ENCODE data around the gene CDC42BPA. TPM values are rescaled to one million over a fixed set of nuclear protein-coding genes. Genes with fewer than 3 reads are reported as not detected.

The CDC42BPA gene
- total and polyA plus RNA-seq, 2 of the 8 experiments (the other 6 are each of a cell fraction or from before 2014, with no cell fraction given): 7.1 to 28.5 TPM

DNA sequence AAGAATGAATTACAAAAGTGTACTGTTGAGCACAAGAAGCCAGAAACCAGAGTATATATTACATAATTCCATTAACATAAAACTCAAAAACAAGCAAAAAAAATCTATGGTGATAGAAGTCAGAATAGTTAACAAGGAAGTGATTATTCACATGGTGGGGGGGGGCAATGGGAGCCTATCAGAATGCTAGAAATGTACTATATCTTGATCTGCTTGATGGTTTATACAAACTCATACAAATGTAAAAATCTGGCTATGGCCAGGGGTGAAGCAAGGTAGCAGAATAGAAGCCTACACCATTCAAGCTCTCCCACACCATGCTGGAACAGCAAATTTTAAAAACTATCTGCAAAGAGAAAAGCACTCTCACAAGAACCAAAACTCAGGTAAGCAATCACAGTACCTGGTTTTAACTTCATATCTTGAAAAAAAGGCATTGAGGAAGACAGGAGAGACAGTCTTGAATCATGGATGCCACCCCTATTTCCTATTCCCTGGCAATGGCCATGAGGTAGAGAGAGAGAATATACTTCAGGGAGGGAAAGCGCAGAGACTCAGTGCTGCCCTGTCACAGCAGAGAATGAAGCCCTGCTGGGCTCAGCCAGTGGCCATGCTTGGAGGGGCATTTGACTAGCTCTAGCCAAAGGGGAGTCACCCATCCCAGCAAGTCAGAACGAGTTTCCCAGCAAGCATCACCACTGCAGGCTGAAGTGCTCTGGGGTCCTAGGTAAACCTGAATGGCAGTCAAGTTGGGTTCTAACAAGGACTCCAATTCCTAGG is 73.8 kb downstream of the CDC42BPA start (continued):
- TF ChIP-seq, protein P1, sequence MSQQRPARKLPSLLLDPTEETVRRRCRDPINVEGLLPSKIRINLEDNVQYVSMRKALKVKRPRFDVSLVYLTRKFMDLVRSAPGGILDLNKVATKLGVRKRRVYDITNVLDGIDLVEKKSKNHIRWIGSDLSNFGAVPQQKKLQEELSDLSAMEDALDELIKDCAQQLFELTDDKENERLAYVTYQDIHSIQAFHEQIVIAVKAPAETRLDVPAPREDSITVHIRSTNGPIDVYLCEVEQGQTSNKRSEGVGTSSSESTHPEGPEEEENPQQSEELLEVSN (IDR thresholded peaks at IDR 0.05): no peak
- TF ChIP-seq TAF7 (optimal IDR thresholded peaks at IDR 0.05; ENCODE audit: borderline replicate concordance, low read depth, low read length) (no peak), CEBPB (IDR thresholded peaks at IDR 0.05; ENCODE audit: low read depth, low read length) (no peak), SRF (IDR thresholded peaks at IDR 0.05; ENCODE audit: low read depth, low read length) (no peak), YY1 (IDR thresholded peaks at IDR 0.05; ENCODE audit: low read depth, low read length) (no peak), GABPA (IDR thresholded peaks at IDR 0.05; ENCODE audit: borderline replicate concordance, insufficient read depth, low read length) (no peak), SIX5 (IDR thresholded peaks at IDR 0.05; ENCODE audit: low read depth, low read length) (no peak)
- TF ChIP-seq, protein P2, sequence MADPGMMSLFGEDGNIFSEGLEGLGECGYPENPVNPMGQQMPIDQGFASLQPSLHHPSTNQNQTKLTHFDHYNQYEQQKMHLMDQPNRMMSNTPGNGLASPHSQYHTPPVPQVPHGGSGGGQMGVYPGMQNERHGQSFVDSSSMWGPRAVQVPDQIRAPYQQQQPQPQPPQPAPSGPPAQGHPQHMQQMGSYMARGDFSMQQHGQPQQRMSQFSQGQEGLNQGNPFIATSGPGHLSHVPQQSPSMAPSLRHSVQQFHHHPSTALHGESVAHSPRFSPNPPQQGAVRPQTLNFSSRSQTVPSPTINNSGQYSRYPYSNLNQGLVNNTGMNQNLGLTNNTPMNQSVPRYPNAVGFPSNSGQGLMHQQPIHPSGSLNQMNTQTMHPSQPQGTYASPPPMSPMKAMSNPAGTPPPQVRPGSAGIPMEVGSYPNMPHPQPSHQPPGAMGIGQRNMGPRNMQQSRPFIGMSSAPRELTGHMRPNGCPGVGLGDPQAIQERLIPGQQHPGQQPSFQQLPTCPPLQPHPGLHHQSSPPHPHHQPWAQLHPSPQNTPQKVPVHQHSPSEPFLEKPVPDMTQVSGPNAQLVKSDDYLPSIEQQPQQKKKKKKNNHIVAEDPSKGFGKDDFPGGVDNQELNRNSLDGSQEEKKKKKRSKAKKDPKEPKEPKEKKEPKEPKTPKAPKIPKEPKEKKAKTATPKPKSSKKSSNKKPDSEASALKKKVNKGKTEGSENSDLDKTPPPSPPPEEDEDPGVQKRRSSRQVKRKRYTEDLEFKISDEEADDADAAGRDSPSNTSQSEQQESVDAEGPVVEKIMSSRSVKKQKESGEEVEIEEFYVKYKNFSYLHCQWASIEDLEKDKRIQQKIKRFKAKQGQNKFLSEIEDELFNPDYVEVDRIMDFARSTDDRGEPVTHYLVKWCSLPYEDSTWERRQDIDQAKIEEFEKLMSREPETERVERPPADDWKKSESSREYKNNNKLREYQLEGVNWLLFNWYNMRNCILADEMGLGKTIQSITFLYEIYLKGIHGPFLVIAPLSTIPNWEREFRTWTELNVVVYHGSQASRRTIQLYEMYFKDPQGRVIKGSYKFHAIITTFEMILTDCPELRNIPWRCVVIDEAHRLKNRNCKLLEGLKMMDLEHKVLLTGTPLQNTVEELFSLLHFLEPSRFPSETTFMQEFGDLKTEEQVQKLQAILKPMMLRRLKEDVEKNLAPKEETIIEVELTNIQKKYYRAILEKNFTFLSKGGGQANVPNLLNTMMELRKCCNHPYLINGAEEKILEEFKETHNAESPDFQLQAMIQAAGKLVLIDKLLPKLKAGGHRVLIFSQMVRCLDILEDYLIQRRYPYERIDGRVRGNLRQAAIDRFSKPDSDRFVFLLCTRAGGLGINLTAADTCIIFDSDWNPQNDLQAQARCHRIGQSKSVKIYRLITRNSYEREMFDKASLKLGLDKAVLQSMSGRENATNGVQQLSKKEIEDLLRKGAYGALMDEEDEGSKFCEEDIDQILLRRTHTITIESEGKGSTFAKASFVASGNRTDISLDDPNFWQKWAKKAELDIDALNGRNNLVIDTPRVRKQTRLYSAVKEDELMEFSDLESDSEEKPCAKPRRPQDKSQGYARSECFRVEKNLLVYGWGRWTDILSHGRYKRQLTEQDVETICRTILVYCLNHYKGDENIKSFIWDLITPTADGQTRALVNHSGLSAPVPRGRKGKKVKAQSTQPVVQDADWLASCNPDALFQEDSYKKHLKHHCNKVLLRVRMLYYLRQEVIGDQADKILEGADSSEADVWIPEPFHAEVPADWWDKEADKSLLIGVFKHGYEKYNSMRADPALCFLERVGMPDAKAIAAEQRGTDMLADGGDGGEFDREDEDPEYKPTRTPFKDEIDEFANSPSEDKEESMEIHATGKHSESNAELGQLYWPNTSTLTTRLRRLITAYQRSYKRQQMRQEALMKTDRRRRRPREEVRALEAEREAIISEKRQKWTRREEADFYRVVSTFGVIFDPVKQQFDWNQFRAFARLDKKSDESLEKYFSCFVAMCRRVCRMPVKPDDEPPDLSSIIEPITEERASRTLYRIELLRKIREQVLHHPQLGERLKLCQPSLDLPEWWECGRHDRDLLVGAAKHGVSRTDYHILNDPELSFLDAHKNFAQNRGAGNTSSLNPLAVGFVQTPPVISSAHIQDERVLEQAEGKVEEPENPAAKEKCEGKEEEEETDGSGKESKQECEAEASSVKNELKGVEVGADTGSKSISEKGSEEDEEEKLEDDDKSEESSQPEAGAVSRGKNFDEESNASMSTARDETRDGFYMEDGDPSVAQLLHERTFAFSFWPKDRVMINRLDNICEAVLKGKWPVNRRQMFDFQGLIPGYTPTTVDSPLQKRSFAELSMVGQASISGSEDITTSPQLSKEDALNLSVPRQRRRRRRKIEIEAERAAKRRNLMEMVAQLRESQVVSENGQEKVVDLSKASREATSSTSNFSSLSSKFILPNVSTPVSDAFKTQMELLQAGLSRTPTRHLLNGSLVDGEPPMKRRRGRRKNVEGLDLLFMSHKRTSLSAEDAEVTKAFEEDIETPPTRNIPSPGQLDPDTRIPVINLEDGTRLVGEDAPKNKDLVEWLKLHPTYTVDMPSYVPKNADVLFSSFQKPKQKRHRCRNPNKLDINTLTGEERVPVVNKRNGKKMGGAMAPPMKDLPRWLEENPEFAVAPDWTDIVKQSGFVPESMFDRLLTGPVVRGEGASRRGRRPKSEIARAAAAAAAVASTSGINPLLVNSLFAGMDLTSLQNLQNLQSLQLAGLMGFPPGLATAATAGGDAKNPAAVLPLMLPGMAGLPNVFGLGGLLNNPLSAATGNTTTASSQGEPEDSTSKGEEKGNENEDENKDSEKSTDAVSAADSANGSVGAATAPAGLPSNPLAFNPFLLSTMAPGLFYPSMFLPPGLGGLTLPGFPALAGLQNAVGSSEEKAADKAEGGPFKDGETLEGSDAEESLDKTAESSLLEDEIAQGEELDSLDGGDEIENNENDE (IDR thresholded peaks at IDR 0.05; ENCODE audit: insufficient replicate concordance, low read length): no peak

Data from H1 (cell line).